SK-N-SH (cell line): ENCODE measurements around the gene MAP7D3. TPM values are rescaled to one million over a fixed set of nuclear protein-coding genes. Genes with fewer than 3 reads are reported as not detected.

Experiments
- CTCF ChIA-PET: fragments of 300-600, 350-600 bp; formaldehyde crosslinking; extraction: SDS; loops from one replicate; lab custom pipeline; 2021; lab: Yijun Ruan, JAX
- POLR2A ChIA-PET: fragments of 350-600 bp; sonication (Branson Sonifier 250); formaldehyde crosslinking; extraction: SDS; loops from one replicate; lab custom pipeline; 2020; ENCODE audit warnings: antibody characterized with exemption, inconsistent platforms; lab: Yijun Ruan, JAX
- DNase-seq: peaks from one replicate; pipeline ENCODE4 v3.0.0; 2012
- H2AFZ ChIP-seq: fragments of 200-600 bp; sonication (generic); 2 replicates; pipeline ENCODE4 v1.8.1; 2016; ENCODE audit warnings: antibody characterized with exemption, mild to moderate bottlenecking, low read depth
- H3F3A ChIP-seq: fragments of 200-600 bp; sonication (generic); replicated peaks from 2 replicates; pipeline ENCODE3; 2016; ENCODE audit warnings: antibody characterized with exemption, mild to moderate bottlenecking; ENCODE audit not compliant: insufficient read depth
- H3K27ac ChIP-seq, 2 experiments: fragments of 200-500 bp in 1 of 2; fragments of 200-600 bp in 1 of 2; sonication (Bioruptor generic) in 1 of 2; sonication (generic), shearing (Covaris generic) in 1 of 2; 2 replicates each; pipeline versions ENCODE4 v1.5.1 to v1.6.1; 2014 to 2016; ENCODE audit warnings: low read depth in 2 of 2, inconsistent platforms in 1 of 2, low read length in 1 of 2, mild to moderate bottlenecking in 1 of 2, mixed read lengths in 1 of 2
- H3K27me3 ChIP-seq: fragments of 200-600 bp; sonication (generic), shearing (Covaris generic); 2 replicates; pipeline ENCODE4 v1.6.1; 2016; ENCODE audit warnings: mixed run types; ENCODE audit not compliant: insufficient read depth
- H3K36me3 ChIP-seq, 2 experiments: fragments of 200-500 bp in 1 of 2; fragments of 200-600 bp in 1 of 2; sonication (Bioruptor generic) in 1 of 2; sonication (generic) in 1 of 2; replicated peaks in 1 of 2; 2 replicates each; pipeline versions ENCODE3 to v1.5.1; 2014 to 2016; ENCODE audit warnings: low read length in 1 of 2, mild to moderate bottlenecking in 1 of 2; ENCODE audit not compliant: insufficient read depth in 2 of 2, control insufficient read depth in 1 of 2
- H3K4me1 ChIP-seq, 2 experiments: fragments of 200-500 bp in 1 of 2; fragments of 200-600 bp in 1 of 2; sonication (Bioruptor generic) in 1 of 2; sonication (generic), shearing (Covaris generic) in 1 of 2; 2 replicates each; pipeline versions ENCODE4 v1.5.1 to v1.6.1; 2014 to 2016; ENCODE audit warnings: low read depth in 1 of 2, low read length in 1 of 2, mixed run types in 1 of 2; ENCODE audit not compliant: insufficient read depth in 2 of 2, control insufficient read depth in 1 of 2
- H3K4me2 ChIP-seq: fragments of 200-600 bp; sonication (generic), shearing (Covaris generic); 2 replicates; pipeline ENCODE4 v1.6.1; 2017; ENCODE audit warnings: mixed run types
- H3K4me3 ChIP-seq, 2 experiments: fragments of 200-500 bp in 1 of 2; fragments of 200-600 bp in 1 of 2; sonication (Bioruptor generic) in 1 of 2; sonication (generic), shearing (Covaris generic) in 1 of 2; 2 replicates each; pipeline versions ENCODE4 v1.5.1 to v1.8.1; 2014 to 2016; ENCODE audit warnings: low read depth in 2 of 2, inconsistent platforms in 1 of 2, low read length in 1 of 2, mild to moderate bottlenecking in 1 of 2, mixed read lengths in 1 of 2, moderate library complexity in 1 of 2
- H3K79me2 ChIP-seq: fragments of 200-600 bp; sonication (generic); 2 replicates; pipeline ENCODE4 v1.8.1; 2017; ENCODE audit warnings: mild to moderate bottlenecking; ENCODE audit not compliant: insufficient read depth
- H3K9ac ChIP-seq: fragments of 200-600 bp; sonication (generic); 2 replicates; pipeline ENCODE4 v1.6.1; 2017; ENCODE audit warnings: mixed run types
- H3K9me2 ChIP-seq: fragments of 200-600 bp; sonication (generic); 2 replicates; pipeline ENCODE4 v1.6.1; 2017; ENCODE audit warnings: mixed run types
- H3K9me3 ChIP-seq: fragments of 200-600 bp; sonication (generic); 2 replicates; pipeline ENCODE4 v1.6.1; 2017; ENCODE audit warnings: mixed run types, mild to moderate bottlenecking, moderate library complexity
- H4K20me1 ChIP-seq: fragments of 200-600 bp; sonication (generic); 2 replicates; pipeline ENCODE4 v1.6.1; 2017; ENCODE audit warnings: mild to moderate bottlenecking, mixed run types; ENCODE audit not compliant: insufficient read depth
- ELF1 ChIP-seq: IDR thresholded peaks from 2 replicates; pipeline ENCODE4 v1.4.0; 2012
- EP300 ChIP-seq, 2 experiments: IDR thresholded peaks; 2 replicates each; pipeline versions ENCODE4 v1.4.0 to v1.6.1; 2012; ENCODE audit warnings: borderline replicate concordance in 1 of 2, low read depth in 1 of 2, low read length in 1 of 2
- GABPA ChIP-seq: IDR thresholded peaks from 2 replicates; pipeline ENCODE4 v1.4.0; 2012; ENCODE audit warnings: low read depth, mild to moderate bottlenecking
- JUND ChIP-seq: IDR thresholded peaks from 2 replicates; pipeline ENCODE4 v1.4.0; 2012
- MXI1 ChIP-seq: IDR thresholded peaks from 2 replicates; pipeline ENCODE4 v1.6.1; 2012; ENCODE audit warnings: mild to moderate bottlenecking, low read depth, low read length, improper control_type of control experiment
- NFIC ChIP-seq: IDR thresholded peaks from 2 replicates; pipeline ENCODE4 v1.4.0; 2012; ENCODE audit warnings: borderline replicate concordance
- RAD21 ChIP-seq: IDR thresholded peaks from 2 replicates; pipeline ENCODE4 v1.6.1; 2012; ENCODE audit warnings: mild to moderate bottlenecking, low read length
- RCOR1 ChIP-seq: fragments of 150-350 bp; IDR thresholded peaks from 2 replicates; pipeline ENCODE4 v1.6.1; 2017; ENCODE audit warnings: antibody characterized with exemption, low read length
- RXRA ChIP-seq: IDR thresholded peaks from 2 replicates; pipeline ENCODE4 v1.4.0; 2012; ENCODE audit warnings: low read depth, mild to moderate bottlenecking, borderline replicate concordance
- TEAD4 ChIP-seq: IDR thresholded peaks from 2 replicates; pipeline ENCODE4 v1.4.0; 2012; ENCODE audit warnings: mild to moderate bottlenecking, borderline replicate concordance; ENCODE audit not compliant: insufficient read depth
- USF2 ChIP-seq: fragments of 150-350 bp; IDR thresholded peaks from 2 replicates; pipeline ENCODE4 v1.6.1; 2017; ENCODE audit warnings: antibody characterized with exemption, low read length, low read depth, borderline replicate concordance
- WGBS: methylation state at CpG from one replicate; pipeline ENCODE4 v1.1.6; 2017; ENCODE audit warnings: low lambda C conversion rate; 5-methylcytosine and 5-hydroxymethylcytosine counted together
- polyA plus RNA-seq, 3 experiments: library from polyadenylated mRNA; depleted of rRNA; stranded (reverse); fragments of >200 nt; gene quantifications; 2 replicates each; pipeline ENCODE4 v1.2.3, GENCODE V29; 2012

Gene MAP7D3
- polyA plus RNA-seq, 1 of the 3 experiments (the other 2 are of a cell fraction) = 5.8 TPM

GRCh38 chrX:136214551-136214950 is 36.6 kb downstream of the MAP7D3 start:
- H3K9me2 ChIP-seq = no peaks in the 10 kb centered on the region
- H3K27me3 ChIP-seq = peaks cover 6% of the 10 kb centered on the region; the same call in 1 of the 2 replicates
- DNase-seq = no peak
- H3K9me3 ChIP-seq = no peaks in the 10 kb centered on the region
- no peak overlapping the region for H3K9ac ChIP-seq
- H3K79me2 ChIP-seq = no peaks in the 10 kb centered on the region
- no peaks in the 10 kb centered on the region for H4K20me1 ChIP-seq
- peaks cover 6% of the 10 kb centered on the region for H3F3A ChIP-seq
- H3K4me2 ChIP-seq = no peak overlapping the region
- peaks cover 4 to 19% of the 10 kb centered on the region in 2 experiments for H3K36me3 ChIP-seq
- no peak overlapping the region; a peak in 1 of 4 replicates for H3K27ac ChIP-seq
- H2AFZ ChIP-seq = no peak overlapping the region
- peak; percentile 28; the same call in 1 of the 2 replicates for TF ChIP-seq TEAD4
- no peak for TF ChIP-seq JUND
- WGBS = 41% methylated on average over 7 of the region's 7 CpGs
- H3K4me1 ChIP-seq = no peaks in the 10 kb centered on the region; a peak in 1 of 4 replicates
- ChIA-PET POLR2A (no interaction called here), CTCF (interaction anchor here (0.9 kb wide), 1 partner anchor 187 kb away, joined by 3 read pairs; no protein-coding TSS in a partner anchor)
- no peak overlapping the region for H3K4me3 ChIP-seq

DNA sequence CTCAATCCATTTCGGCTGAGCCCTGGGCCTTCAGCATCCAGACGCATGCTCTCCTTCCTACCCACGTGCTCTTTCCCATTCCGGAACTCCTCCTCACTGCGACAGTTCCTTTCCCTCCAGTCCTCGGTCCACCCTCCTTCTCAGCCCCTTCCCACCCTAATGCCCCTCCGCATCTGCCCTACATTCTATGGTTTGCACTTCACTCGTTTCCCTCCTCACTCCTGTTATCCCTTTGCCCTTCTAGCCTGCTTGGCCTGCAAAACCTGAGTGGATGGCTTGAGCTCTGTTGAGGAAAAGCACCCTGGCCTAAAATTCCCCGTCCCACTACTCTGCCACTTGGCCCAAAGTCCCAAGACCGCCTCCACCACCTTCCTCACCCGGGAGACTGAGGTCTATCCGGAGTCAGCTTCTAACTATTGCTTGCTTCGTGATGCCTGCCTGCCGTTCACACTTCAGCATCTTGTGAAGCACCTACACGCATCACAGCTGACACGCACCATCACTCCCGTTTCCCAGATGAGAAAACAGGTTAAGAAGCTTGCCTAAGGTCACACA is 38.6 kb downstream of the MAP7D3 start:
- POLR2A ChIA-PET = no interaction called here

More for the DNA sequence above, 38.6 kb downstream of the MAP7D3 start:
- no peaks in the 10 kb centered on the region for H3K9me3 ChIP-seq
- no peaks in the 10 kb centered on the region; a peak in 1 of 4 replicates for H3K4me1 ChIP-seq
- H3K9ac ChIP-seq = no peak overlapping the region
- H4K20me1 ChIP-seq = no peaks in the 10 kb centered on the region
- peaks cover 6% of the 10 kb centered on the region for H3F3A ChIP-seq
- peaks cover 6% of the 10 kb centered on the region; the same call in 1 of the 2 replicates for H3K27me3 ChIP-seq
- H3K36me3 ChIP-seq = peaks cover 4 to 23% of the 10 kb centered on the region in 2 experiments
- no peak overlapping the region for H3K4me3 ChIP-seq
- H3K4me2 ChIP-seq = no peak overlapping the region
- TF ChIP-seq RAD21 (no peak), ELF1 (no peak), EP300 (IDR thresholded peaks at IDR 0.05; ENCODE audit: borderline replicate concordance in 1 of 2, low read depth in 1 of 2, low read length in 1 of 2) (no peak), NFIC (no peak), RCOR1 (no peak), TEAD4 (no peak), GABPA (no peak), RXRA (no peak), USF2 (no peak), MXI1 (no peak)
- WGBS = 50% methylated on average over 17 of the region's 17 CpGs
- no peak overlapping the region for H3K27ac ChIP-seq
- H3K79me2 ChIP-seq = no peaks in the 10 kb centered on the region
- no peak overlapping the region for H2AFZ ChIP-seq
- H3K9me2 ChIP-seq = no peaks in the 10 kb centered on the region
- no peak for DNase-seq
- CTCF ChIA-PET = interaction anchor here (0.8 to 0.9 kb wide), 2 partner anchors 185 to 496 kb away, joined by 3 read pairs; no protein-coding TSS in a partner anchor
